ENCODE results near the gene TNRC18.
A peak's percentile ranks its signal among the peaks of the same experiment; 100 is the strongest.
"Not testable (repeated sequence)": the region's sequence is repeated elsewhere in the genome, so short reads cannot be mapped to it uniquely, and the experiment has no call there.

TNRC18 gene

DNA sequence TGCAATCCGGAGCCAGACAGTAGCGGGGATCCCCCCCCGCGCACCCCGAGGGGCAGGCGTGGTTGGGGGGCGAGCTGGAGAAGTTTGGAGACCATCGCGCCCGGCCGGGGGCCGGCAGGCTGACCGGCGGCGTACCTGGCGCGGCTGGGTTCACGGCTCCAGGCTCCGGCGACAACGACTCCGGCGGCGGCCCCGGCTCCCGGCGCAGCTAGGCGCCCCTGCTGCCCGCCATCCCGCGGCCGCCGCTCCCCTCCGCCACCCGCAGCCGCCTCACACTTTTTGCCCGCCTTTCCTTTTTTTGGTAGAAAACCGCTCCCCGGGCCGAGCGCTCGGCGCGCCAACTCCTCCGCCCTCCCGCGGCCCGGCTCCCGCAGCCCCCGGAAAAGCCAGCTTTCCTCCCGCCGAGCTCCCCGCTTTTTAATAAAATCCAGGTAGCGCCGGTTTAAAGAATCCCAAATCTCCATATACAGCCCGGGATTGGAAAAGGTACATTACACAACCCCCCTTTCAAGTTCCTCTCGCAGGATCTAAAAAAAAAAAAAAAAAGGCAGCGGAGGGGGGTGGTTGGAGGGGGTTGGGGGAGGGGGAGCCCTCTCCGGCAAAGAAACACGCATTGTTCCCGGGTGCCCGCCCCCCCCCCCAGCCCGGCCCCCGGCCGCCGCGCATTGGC lies at the start of gene TNRC18:
Gene TNRC18 (minus strand): TSS at position 529 of the 670 bp plus-strand sequence. CDS start 2,588 bp downstream, outside the sequence.
- Histone ChIP-seq H3K4me1 (ENCODE audit: insufficient read depth, low read length, severe bottlenecking) (peaks cover 23% of the 10 kb centered on the region), H3K27me3 (ENCODE audit: insufficient read depth, low read length) (peaks cover 29% of the 10 kb centered on the region), H3F3A (ENCODE audit: insufficient read depth, low read length) (no peaks in the 10 kb centered on the region), H3K36me3 (ENCODE audit: insufficient read depth, low read length) (no peaks in the 10 kb centered on the region), H3K4me3 (ENCODE audit: low read depth, low read length, poor library complexity, severe bottlenecking) (peak within 1 kb of the TSS; percentile 53), H3K79me2 (ENCODE audit: insufficient read depth, low read length) (no peaks in the 10 kb centered on the region), H2AFZ (ENCODE audit: low read length) (no peak within 1 kb of the TSS), H3K9me2 (ENCODE audit: low read depth, low read length) (no peaks in the 10 kb centered on the region), H4K20me1 (ENCODE audit: insufficient read depth, low read length) (no peaks in the 10 kb centered on the region), H3K9ac (ENCODE audit: low read length) (peak within 1 kb of the TSS; percentile 45; the same call in 1 of the 2 replicates), H3K4me2 (ENCODE audit: low read length) (peak within 1 kb of the TSS; percentile 65), H3K9me3 (ENCODE audit: low read length) (no peaks in the 10 kb centered on the region), H3K27ac (ENCODE audit: low read depth, low read length, poor library complexity, severe bottlenecking) (no peak within 1 kb of the TSS)
- no peak; the same call in 1 of the 2 replicates for TF ChIP-seq EZH2 (IDR thresholded peaks at IDR 0.05; ENCODE audit: borderline replicate concordance, low read length)
- TF ChIP-seq, protein P1, sequence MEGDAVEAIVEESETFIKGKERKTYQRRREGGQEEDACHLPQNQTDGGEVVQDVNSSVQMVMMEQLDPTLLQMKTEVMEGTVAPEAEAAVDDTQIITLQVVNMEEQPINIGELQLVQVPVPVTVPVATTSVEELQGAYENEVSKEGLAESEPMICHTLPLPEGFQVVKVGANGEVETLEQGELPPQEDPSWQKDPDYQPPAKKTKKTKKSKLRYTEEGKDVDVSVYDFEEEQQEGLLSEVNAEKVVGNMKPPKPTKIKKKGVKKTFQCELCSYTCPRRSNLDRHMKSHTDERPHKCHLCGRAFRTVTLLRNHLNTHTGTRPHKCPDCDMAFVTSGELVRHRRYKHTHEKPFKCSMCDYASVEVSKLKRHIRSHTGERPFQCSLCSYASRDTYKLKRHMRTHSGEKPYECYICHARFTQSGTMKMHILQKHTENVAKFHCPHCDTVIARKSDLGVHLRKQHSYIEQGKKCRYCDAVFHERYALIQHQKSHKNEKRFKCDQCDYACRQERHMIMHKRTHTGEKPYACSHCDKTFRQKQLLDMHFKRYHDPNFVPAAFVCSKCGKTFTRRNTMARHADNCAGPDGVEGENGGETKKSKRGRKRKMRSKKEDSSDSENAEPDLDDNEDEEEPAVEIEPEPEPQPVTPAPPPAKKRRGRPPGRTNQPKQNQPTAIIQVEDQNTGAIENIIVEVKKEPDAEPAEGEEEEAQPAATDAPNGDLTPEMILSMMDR (IDR thresholded peaks at IDR 0.05; ENCODE audit: low read length), result no peak

GRCh38 chr7:5472432-5473315 lies 49.0 kb upstream of the TNRC18 start:
- H3K9me2 ChIP-seq (ENCODE audit: low read depth, low read length), result no peaks in the 10 kb centered on the region
- no peaks in the 10 kb centered on the region for H3K79me2 ChIP-seq (ENCODE audit: insufficient read depth, low read length)
- H3K27me3 ChIP-seq (ENCODE audit: insufficient read depth, low read length), result no peaks in the 10 kb centered on the region
- no peaks in the 10 kb centered on the region for H3K36me3 ChIP-seq (ENCODE audit: insufficient read depth, low read length)
- H3K9me3 ChIP-seq (ENCODE audit: low read length), result no peaks in the 10 kb centered on the region
- no peak overlapping the region for H3K4me3 ChIP-seq (ENCODE audit: low read depth, low read length, poor library complexity, severe bottlenecking)
- peaks cover under 1% of the 10 kb centered on the region for H3K4me1 ChIP-seq (ENCODE audit: insufficient read depth, low read length, severe bottlenecking)
- H4K20me1 ChIP-seq (ENCODE audit: insufficient read depth, low read length), result no peaks in the 10 kb centered on the region
- H2AFZ ChIP-seq (ENCODE audit: low read length), result no peak overlapping the region
- no peak overlapping the region for H3K4me2 ChIP-seq (ENCODE audit: low read length)
- TF ChIP-seq EZH2 (IDR thresholded peaks at IDR 0.05; ENCODE audit: borderline replicate concordance, low read length), result no peak
- TF ChIP-seq, protein P1 (IDR thresholded peaks at IDR 0.05; ENCODE audit: low read length), result no peak
- H3K9ac ChIP-seq (ENCODE audit: low read length), result no peak overlapping the region
- no peaks in the 10 kb centered on the region for H3F3A ChIP-seq (ENCODE audit: insufficient read depth, low read length)
- no peak overlapping the region for H3K27ac ChIP-seq (ENCODE audit: low read depth, low read length, poor library complexity, severe bottlenecking)

DNA sequence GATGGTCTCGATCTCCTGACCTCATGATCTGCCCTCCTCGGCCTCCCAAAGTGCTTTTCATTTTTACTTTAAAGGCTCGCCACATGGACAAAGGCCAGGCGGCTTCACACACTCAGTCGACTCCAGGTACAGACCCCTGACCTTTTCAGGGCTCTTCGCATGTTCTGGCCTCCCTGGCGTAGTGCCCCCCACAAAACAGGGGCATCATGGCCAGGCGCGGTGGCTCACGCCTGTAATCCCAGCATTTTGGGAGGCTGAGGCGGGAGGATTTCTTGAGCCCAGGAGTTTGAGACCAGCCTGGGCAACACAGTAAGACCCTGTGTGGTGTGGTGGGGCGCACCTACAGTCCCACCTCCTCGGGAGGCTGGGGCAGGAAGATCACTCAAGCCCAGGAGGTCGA lies 48.0 kb upstream of the TNRC18 start:
- H3K4me1 ChIP-seq (ENCODE audit: insufficient read depth, low read length, severe bottlenecking); H3F3A ChIP-seq (ENCODE audit: insufficient read depth, low read length); H3K4me3 ChIP-seq (ENCODE audit: low read depth, low read length, poor library complexity, severe bottlenecking); H3K9me3 ChIP-seq (ENCODE audit: low read length); H3K27me3 ChIP-seq (ENCODE audit: insufficient read depth, low read length); H4K20me1 ChIP-seq (ENCODE audit: insufficient read depth, low read length); H3K4me2 ChIP-seq (ENCODE audit: low read length); H2AFZ ChIP-seq (ENCODE audit: low read length); H3K79me2 ChIP-seq (ENCODE audit: insufficient read depth, low read length); H3K9me2 ChIP-seq (ENCODE audit: low read depth, low read length); H3K27ac ChIP-seq (ENCODE audit: low read depth, low read length, poor library complexity, severe bottlenecking); H3K9ac ChIP-seq (ENCODE audit: low read length); H3K36me3 ChIP-seq (ENCODE audit: insufficient read depth, low read length): not testable (repeated sequence)
